GM13976 (cell line): Measurements from ENCODE around the gene CPE.

ENCODE experiments used
- DNase-seq: peaks from one replicate; pipeline ENCODE4 v3.0.0; 2012; ENCODE audit warnings: low spot score
- CTCF ChIP-seq: IDR thresholded peaks from 2 replicates; pipeline ENCODE4 v1.5.1; 2012; ENCODE audit warnings: borderline replicate concordance, mild to moderate bottlenecking; ENCODE audit not compliant: insufficient read depth; ENCODE audit errors: extremely low read depth, missing control alignments, control extremely low read depth
- in situ Hi-C: fragments of 300-500 bp; cut with MboI; formaldehyde crosslinking; loops from one replicate; pipeline ENCODE4 v1.12.0; 2022; ENCODE audit warnings: low sequenced_read_pairs, mixed read lengths, inconsistent platforms; ENCODE audit not compliant: unreplicated experiment

The CPE gene

GRCh38 chr4:165433529-165433928 lies 54.7 kb downstream of the CPE start:
- DNase-seq: no peak
- in situ Hi-C loops: no loop called here
- TF ChIP-seq CTCF: no peak

- in situ Hi-C loops: no loop called here
- TF ChIP-seq CTCF: no peak
Observed at GRCh38 chr4:165437691-165438090, 58.9 kb downstream of the CPE start.

GRCh38 chr4:165439344-165439743 lies 60.5 kb downstream of the CPE start:
- no peak for DNase-seq
- TF ChIP-seq CTCF: no peak
- in situ Hi-C loops: no loop called here

More at GRCh38 chr4:165437691-165438090, 58.9 kb downstream of the CPE start:
- no peak for DNase-seq

- TF ChIP-seq CTCF: no peak
- no peak for DNase-seq
- in situ Hi-C loops: no loop called here
Observed at GRCh38 chr4:165439981-165440380, 61.2 kb downstream of the CPE start.

- in situ Hi-C loops: no loop called here
- no peak for DNase-seq
- TF ChIP-seq CTCF: no peak
Observed at GRCh38 chr4:165440415-165441158, 61.8 kb downstream of the CPE start.

GRCh38 chr4:165443276-165443675 lies 64.5 kb downstream of the CPE start:
- no peak for DNase-seq
- TF ChIP-seq CTCF: no peak
- in situ Hi-C loops: no loop called here
